KMS-11 (cell line): ENCODE results near the gene ERC2.

Experiments used
- H2AFZ ChIP-seq: fragments of 200-600 bp; sonication (generic); 2 replicates; pipeline ENCODE4 v1.6.1; 2016; ENCODE audit warnings: antibody characterized with exemption, mixed run types, low read depth
- H3K27ac ChIP-seq: fragments of 200-600 bp; sonication (generic); 2 replicates; pipeline ENCODE4 v1.6.1; 2016; ENCODE audit warnings: mild to moderate bottlenecking, mixed run types
- H3K27me3 ChIP-seq: fragments of 200-600 bp; sonication (generic); 2 replicates; pipeline ENCODE4 v1.6.1; 2017; ENCODE audit warnings: mild to moderate bottlenecking, low read depth, mixed run types, moderate library complexity; ENCODE audit not compliant: insufficient read depth
- H3K36me3 ChIP-seq: fragments of 200-600 bp; sonication (generic); 2 replicates; pipeline ENCODE4 v1.6.1; 2017; ENCODE audit warnings: mild to moderate bottlenecking, mixed run types; ENCODE audit not compliant: insufficient read depth
- H3K4me1 ChIP-seq: fragments of 200-600 bp; sonication (generic); 2 replicates; pipeline ENCODE4 v1.6.1; 2016; ENCODE audit warnings: mild to moderate bottlenecking, low read depth, mixed run types; ENCODE audit not compliant: poor library complexity, severe bottlenecking
- H3K4me2 ChIP-seq: fragments of 200-600 bp; sonication (generic); 2 replicates; pipeline ENCODE4 v1.7.0; 2016; ENCODE audit warnings: mild to moderate bottlenecking, mixed run types
- H3K4me3 ChIP-seq: fragments of 200-600 bp; sonication (generic); IDR thresholded peaks from 2 replicates; pipeline ENCODE4 v1.6.1; 2017; ENCODE audit warnings: low read depth, low read length, mixed read lengths; ENCODE audit not compliant: insufficient read depth
- H3K79me2 ChIP-seq: fragments of 200-600 bp; sonication (generic); 2 replicates; pipeline ENCODE4 v1.6.1; 2016; ENCODE audit warnings: low read depth, mixed run types; ENCODE audit not compliant: insufficient read depth
- H3K9ac ChIP-seq: fragments of 200-600 bp; sonication (generic); 2 replicates; pipeline ENCODE4 v1.6.1; 2016; ENCODE audit warnings: mild to moderate bottlenecking, mixed run types
- H4K20me1 ChIP-seq: fragments of 200-600 bp; sonication (generic); 2 replicates; pipeline ENCODE4 v1.6.1; 2016; ENCODE audit warnings: mild to moderate bottlenecking, mixed run types; ENCODE audit not compliant: insufficient read depth
- CTCF ChIP-seq: fragments of 200-600 bp; sonication (generic); conservative IDR thresholded peaks from 2 replicates; pipeline ENCODE4 v1.6.1; 2017; ENCODE audit warnings: low read depth, mild to moderate bottlenecking, antibody characterized with exemption, low read length, moderate library complexity, mixed read lengths

ERC2 gene

GRCh38 chr3:55923207-55923606 is 545.1 kb downstream of the ERC2 start:
- Histone ChIP-seq H4K20me1 (no peaks in the 10 kb centered on the region), H2AFZ (no peak overlapping the region), H3K27ac (no peak overlapping the region), H3K9ac (no peak overlapping the region), H3K36me3 (no peaks in the 10 kb centered on the region), H3K4me2 (no peak overlapping the region), H3K4me3 (no peak overlapping the region), H3K27me3 (no peaks in the 10 kb centered on the region), H3K79me2 (no peaks in the 10 kb centered on the region), H3K4me1 (no peaks in the 10 kb centered on the region)
- TF ChIP-seq CTCF, result no peak

GRCh38 chr3:55912880-55913279 is 555.4 kb downstream of the ERC2 start:
- Histone ChIP-seq H3K27me3 (no peaks in the 10 kb centered on the region), H3K9ac (no peak overlapping the region)

GRCh38 chr3:55911266-55911665 is 557.0 kb downstream of the ERC2 start:
- no peak for TF ChIP-seq CTCF
- Histone ChIP-seq H3K4me3 (no peak overlapping the region), H4K20me1 (no peaks in the 10 kb centered on the region), H3K4me1 (no peaks in the 10 kb centered on the region), H3K27ac (no peak overlapping the region), H3K9ac (no peak overlapping the region), H3K27me3 (no peaks in the 10 kb centered on the region), H3K79me2 (no peaks in the 10 kb centered on the region), H2AFZ (no peak overlapping the region), H3K4me2 (no peak overlapping the region), H3K36me3 (no peaks in the 10 kb centered on the region)

More at GRCh38 chr3:55912880-55913279, 555.4 kb downstream of the ERC2 start:
- no peak for TF ChIP-seq CTCF
- Histone ChIP-seq H4K20me1 (no peaks in the 10 kb centered on the region), H3K4me1 (no peaks in the 10 kb centered on the region), H3K4me3 (no peak overlapping the region), H3K4me2 (no peak overlapping the region), H3K79me2 (no peaks in the 10 kb centered on the region), H2AFZ (no peak overlapping the region), H3K27ac (no peak overlapping the region), H3K36me3 (no peaks in the 10 kb centered on the region)

GRCh38 chr3:55910543-55910942 is 557.7 kb downstream of the ERC2 start:
- Histone ChIP-seq H3K79me2 (no peaks in the 10 kb centered on the region), H3K4me1 (no peaks in the 10 kb centered on the region), H2AFZ (no peak overlapping the region), H3K9ac (no peak overlapping the region), H3K27me3 (no peaks in the 10 kb centered on the region), H3K27ac (no peak overlapping the region), H3K4me2 (no peak overlapping the region), H3K4me3 (no peak overlapping the region), H4K20me1 (no peaks in the 10 kb centered on the region), H3K36me3 (no peaks in the 10 kb centered on the region)
- no peak for TF ChIP-seq CTCF
